ENCODE results near the gene LMF1.

Gene LMF1

GRCh38 chr16:984736-985636, 14.2 kb upstream of the LMF1 start:
- DNase-seq (ENCODE audit: extremely low read depth, low read depth): no peak
- no peak for TF ChIP-seq CTCF (IDR thresholded peaks at IDR 0.05; ENCODE audit: low read depth, low read length)

- no peak for TF ChIP-seq CTCF (IDR thresholded peaks at IDR 0.05; ENCODE audit: low read depth, low read length)
- no peak for DNase-seq (ENCODE audit: extremely low read depth, low read depth)
These were observed 13.4 kb upstream of the LMF1 start for GRCh38 chr16:984121-984694.

GRCh38 chr16:983044-984030, 12.6 kb upstream of the LMF1 start:
- no peak for TF ChIP-seq CTCF (IDR thresholded peaks at IDR 0.05; ENCODE audit: low read depth, low read length)
- DNase-seq (ENCODE audit: extremely low read depth, low read depth): no peak

- no peak for TF ChIP-seq CTCF (IDR thresholded peaks at IDR 0.05; ENCODE audit: low read depth, low read length)
- DNase-seq (ENCODE audit: extremely low read depth, low read depth): no peak
These were observed 11.6 kb upstream of the LMF1 start for GRCh38 chr16:982145-983043.

GRCh38 chr16:981695-982144, 10.9 kb upstream of the LMF1 start, which contains the start of gene SOX8:
TSS of gene SOX8 (plus strand) at chr16:981770. CDS start at chr16:981923, 153 bp downstream.
- no peak for TF ChIP-seq CTCF (IDR thresholded peaks at IDR 0.05; ENCODE audit: low read depth, low read length)
- DNase-seq (ENCODE audit: extremely low read depth, low read depth): no peak

GRCh38 chr16:980595-980854, 9.7 kb upstream of the LMF1 start:
- TF ChIP-seq CTCF (IDR thresholded peaks at IDR 0.05; ENCODE audit: low read depth, low read length): no peak

More at GRCh38 chr16:980595-980854, 9.7 kb upstream of the LMF1 start:
- no peak for DNase-seq (ENCODE audit: extremely low read depth, low read depth)
